ENCODE results near the gene TMX2. TPM values are rescaled to one million over a fixed set of nuclear protein-coding genes. Genes with fewer than 3 reads are reported as not detected.
A peak's percentile ranks its signal among the peaks of the same experiment; 100 is the strongest.

The TMX2 gene
- total RNA-seq, 1 experiment from 2014 or later: 151 TPM

DNA sequence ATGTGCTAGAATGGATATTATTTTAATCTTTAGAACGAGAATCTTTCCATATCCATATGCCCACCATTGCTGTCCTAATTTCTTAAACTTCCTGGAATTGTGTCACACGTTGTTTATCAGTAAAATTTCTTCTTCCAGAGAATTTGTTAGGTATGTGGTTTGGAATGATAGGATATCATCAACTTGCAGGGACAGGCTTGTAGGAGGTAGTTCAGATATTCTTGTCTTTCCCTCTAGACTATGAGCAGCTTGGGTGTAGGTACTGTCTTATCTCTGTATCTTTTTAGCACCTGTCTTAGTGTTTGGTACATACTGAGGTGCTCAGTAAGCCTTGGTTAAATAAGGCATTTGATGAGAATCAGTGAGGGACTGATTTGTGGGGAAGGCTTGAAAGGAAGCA, 52.6 kb downstream of the TMX2 start:
- BruUV-seq (replicated peaks): no TSS peak

DNA sequence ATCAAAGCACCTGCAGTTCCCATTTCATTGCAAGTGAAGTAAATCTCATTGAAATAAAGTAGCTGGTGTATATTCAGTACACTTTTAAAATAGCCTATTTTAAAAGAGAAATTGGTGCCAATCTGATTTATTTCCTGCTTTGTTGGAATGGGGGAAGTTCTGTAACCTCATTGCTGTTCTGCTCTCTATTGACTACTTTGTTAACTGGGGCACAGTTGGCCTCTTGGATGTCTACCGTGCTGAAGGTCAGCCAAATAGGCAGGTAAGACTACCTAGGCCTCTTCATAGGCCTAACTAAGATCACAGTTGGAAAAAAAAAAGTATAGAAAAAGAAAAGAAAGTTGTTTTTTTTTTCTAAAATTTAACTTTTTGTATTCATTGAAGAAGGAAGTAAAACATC, 58.4 kb downstream of the TMX2 start:
- no peak overlapping the region for H3K4me3 ChIP-seq (ENCODE audit: low read depth in 2 of 2, low read length in 2 of 2)
- H3K4me1 ChIP-seq (ENCODE audit: control insufficient read depth, insufficient read depth, low read length): peaks cover 54% of the 10 kb centered on the region
- in situ Hi-C loops (cut with HindIII; ENCODE audit: low pct_unique_long_range_greater_than_20kb, low sequenced_read_pairs) (no loop called here), intact Hi-C loops (cut with micrococcal nuclease; ENCODE audit: unreplicated experiment) (no loop called here)
- DNase-seq (ENCODE audit: low read depth, low spot score) (no peak), ATAC-seq (no peak)
- H3K36me3 ChIP-seq (ENCODE audit: control insufficient read depth, insufficient read depth, low read length): no peaks in the 10 kb centered on the region
- BruUV-seq (replicated peaks): no TSS peak
- ChIA-PET CTCF (no interaction called here), POLR2A (interaction anchor here (1.0 kb wide), 1 partner anchor 9 kb away, joined by 6 read pairs; the partner anchor contains the start of gene CTNND1)
- H3K27ac ChIP-seq (ENCODE audit: low read length): no peak overlapping the region; the same call in 1 of the 2 replicates
- H3K9me3 ChIP-seq (ENCODE audit: control insufficient read depth, insufficient read depth, low read depth, low read length): no peaks in the 10 kb centered on the region
- no peaks in the 10 kb centered on the region for H3K27me3 ChIP-seq (ENCODE audit: control insufficient read depth, insufficient read depth, low read length)
- TF ChIP-seq TCF7L2 (IDR thresholded peaks at IDR 0.05; ENCODE audit: low read depth, low read length) (no peak), POLR2AphosphoS5 (IDR thresholded peaks at IDR 0.05; ENCODE audit: low read depth, low read length) (no peak), SIN3A (IDR thresholded peaks at IDR 0.05; ENCODE audit: borderline replicate concordance, insufficient read depth, low read depth, low read length) (no peak)
- TF ChIP-seq, protein P1, sequence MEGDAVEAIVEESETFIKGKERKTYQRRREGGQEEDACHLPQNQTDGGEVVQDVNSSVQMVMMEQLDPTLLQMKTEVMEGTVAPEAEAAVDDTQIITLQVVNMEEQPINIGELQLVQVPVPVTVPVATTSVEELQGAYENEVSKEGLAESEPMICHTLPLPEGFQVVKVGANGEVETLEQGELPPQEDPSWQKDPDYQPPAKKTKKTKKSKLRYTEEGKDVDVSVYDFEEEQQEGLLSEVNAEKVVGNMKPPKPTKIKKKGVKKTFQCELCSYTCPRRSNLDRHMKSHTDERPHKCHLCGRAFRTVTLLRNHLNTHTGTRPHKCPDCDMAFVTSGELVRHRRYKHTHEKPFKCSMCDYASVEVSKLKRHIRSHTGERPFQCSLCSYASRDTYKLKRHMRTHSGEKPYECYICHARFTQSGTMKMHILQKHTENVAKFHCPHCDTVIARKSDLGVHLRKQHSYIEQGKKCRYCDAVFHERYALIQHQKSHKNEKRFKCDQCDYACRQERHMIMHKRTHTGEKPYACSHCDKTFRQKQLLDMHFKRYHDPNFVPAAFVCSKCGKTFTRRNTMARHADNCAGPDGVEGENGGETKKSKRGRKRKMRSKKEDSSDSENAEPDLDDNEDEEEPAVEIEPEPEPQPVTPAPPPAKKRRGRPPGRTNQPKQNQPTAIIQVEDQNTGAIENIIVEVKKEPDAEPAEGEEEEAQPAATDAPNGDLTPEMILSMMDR (IDR thresholded peaks at IDR 0.05): no peak
- TF ChIP-seq, protein P2, sequence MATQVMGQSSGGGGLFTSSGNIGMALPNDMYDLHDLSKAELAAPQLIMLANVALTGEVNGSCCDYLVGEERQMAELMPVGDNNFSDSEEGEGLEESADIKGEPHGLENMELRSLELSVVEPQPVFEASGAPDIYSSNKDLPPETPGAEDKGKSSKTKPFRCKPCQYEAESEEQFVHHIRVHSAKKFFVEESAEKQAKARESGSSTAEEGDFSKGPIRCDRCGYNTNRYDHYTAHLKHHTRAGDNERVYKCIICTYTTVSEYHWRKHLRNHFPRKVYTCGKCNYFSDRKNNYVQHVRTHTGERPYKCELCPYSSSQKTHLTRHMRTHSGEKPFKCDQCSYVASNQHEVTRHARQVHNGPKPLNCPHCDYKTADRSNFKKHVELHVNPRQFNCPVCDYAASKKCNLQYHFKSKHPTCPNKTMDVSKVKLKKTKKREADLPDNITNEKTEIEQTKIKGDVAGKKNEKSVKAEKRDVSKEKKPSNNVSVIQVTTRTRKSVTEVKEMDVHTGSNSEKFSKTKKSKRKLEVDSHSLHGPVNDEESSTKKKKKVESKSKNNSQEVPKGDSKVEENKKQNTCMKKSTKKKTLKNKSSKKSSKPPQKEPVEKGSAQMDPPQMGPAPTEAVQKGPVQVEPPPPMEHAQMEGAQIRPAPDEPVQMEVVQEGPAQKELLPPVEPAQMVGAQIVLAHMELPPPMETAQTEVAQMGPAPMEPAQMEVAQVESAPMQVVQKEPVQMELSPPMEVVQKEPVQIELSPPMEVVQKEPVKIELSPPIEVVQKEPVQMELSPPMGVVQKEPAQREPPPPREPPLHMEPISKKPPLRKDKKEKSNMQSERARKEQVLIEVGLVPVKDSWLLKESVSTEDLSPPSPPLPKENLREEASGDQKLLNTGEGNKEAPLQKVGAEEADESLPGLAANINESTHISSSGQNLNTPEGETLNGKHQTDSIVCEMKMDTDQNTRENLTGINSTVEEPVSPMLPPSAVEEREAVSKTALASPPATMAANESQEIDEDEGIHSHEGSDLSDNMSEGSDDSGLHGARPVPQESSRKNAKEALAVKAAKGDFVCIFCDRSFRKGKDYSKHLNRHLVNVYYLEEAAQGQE (IDR thresholded peaks at IDR 0.05; ENCODE audit: insufficient read depth in 1 of 2, low read depth in 2 of 2, low read length in 1 of 2): no peak

More for the DNA sequence above, 52.6 kb downstream of the TMX2 start:
- H3K4me1 ChIP-seq (ENCODE audit: control insufficient read depth, insufficient read depth, low read length): peaks cover 25% of the 10 kb centered on the region
- H3K27me3 ChIP-seq (ENCODE audit: control insufficient read depth, insufficient read depth, low read length): no peaks in the 10 kb centered on the region
- in situ Hi-C loops (cut with HindIII; ENCODE audit: low pct_unique_long_range_greater_than_20kb, low sequenced_read_pairs): no loop called here
- H3K27ac ChIP-seq (ENCODE audit: low read length): peak overlapping the region; percentile 99
- no peak for ATAC-seq
- intact Hi-C loops (cut with micrococcal nuclease; ENCODE audit: unreplicated experiment): no loop called here
- peaks cover 8% of the 10 kb centered on the region; the same call in 1 of the 2 replicates for H3K36me3 ChIP-seq (ENCODE audit: control insufficient read depth, insufficient read depth, low read length)
- POLR2A ChIA-PET: interaction anchor here (4.7 kb wide), 1 partner anchor 13 kb away, joined by 22 read pairs; no protein-coding TSS in a partner anchor
- H3K4me3 ChIP-seq (ENCODE audit: low read depth in 2 of 2, low read length in 2 of 2): peak overlapping the region; percentile 90 to 99
- no peaks in the 10 kb centered on the region for H3K9me3 ChIP-seq (ENCODE audit: control insufficient read depth, insufficient read depth, low read depth, low read length)
- CTCF ChIA-PET: no interaction called here
- TF ChIP-seq, protein P2 (IDR thresholded peaks at IDR 0.05; ENCODE audit: insufficient read depth in 1 of 2, low read depth in 2 of 2, low read length in 1 of 2): no peak
- TF ChIP-seq TCF7L2 (IDR thresholded peaks at IDR 0.05; ENCODE audit: low read depth, low read length) (no peak), POLR2AphosphoS5 (IDR thresholded peaks at IDR 0.05; ENCODE audit: low read depth, low read length) (no peak)
- TF ChIP-seq, protein P1 (IDR thresholded peaks at IDR 0.05): no peak
- no peak for DNase-seq (ENCODE audit: low read depth, low spot score)
